Neuronal stem cell (in vitro differentiated cells): ENCODE data around the gene CX3CL1.

Source experiments
- DNase-seq: peaks from one replicate; pipeline ENCODE4 v3.0.0-alpha.2; 2013; ENCODE audit warnings: low spot score
- H2AFZ ChIP-seq: one replicate; pipeline ENCODE4 v1.6.1; 2013; ENCODE audit warnings: mild to moderate bottlenecking, low read length, inconsistent platforms
- H2AK5ac ChIP-seq: 2 replicates; pipeline ENCODE4 v1.6.1; 2013; ENCODE audit warnings: low read depth, mild to moderate bottlenecking, inconsistent platforms, low read length, moderate library complexity, mixed read lengths
- H2BK120ac ChIP-seq: 2 replicates; pipeline ENCODE4 v1.6.1; 2013; ENCODE audit warnings: low read depth, mild to moderate bottlenecking, inconsistent platforms, low read length, moderate library complexity, mixed read lengths
- H2BK12ac ChIP-seq: one replicate; pipeline ENCODE4 v1.6.1; 2013; ENCODE audit warnings: low read length, inconsistent platforms
- H2BK15ac ChIP-seq: 2 replicates; pipeline ENCODE4 v1.6.1; 2013; ENCODE audit warnings: mild to moderate bottlenecking, low read length, inconsistent platforms, mixed read lengths
- H2BK5ac ChIP-seq: one replicate; pipeline ENCODE4 v1.6.1; 2013; ENCODE audit warnings: inconsistent platforms, mild to moderate bottlenecking, low read length, moderate library complexity
- H3K14ac ChIP-seq: one replicate; pipeline ENCODE4 v1.6.1; 2013; ENCODE audit warnings: low read length, inconsistent platforms
- H3K18ac ChIP-seq: 2 replicates; pipeline ENCODE4 v1.6.1; 2013; ENCODE audit warnings: low read length, inconsistent platforms
- H3K23ac ChIP-seq: 2 replicates; pipeline ENCODE4 v1.6.1; 2013; ENCODE audit warnings: low read depth, mild to moderate bottlenecking, mixed read lengths, low read length, inconsistent platforms; ENCODE audit not compliant: poor library complexity
- H3K27ac ChIP-seq: replicated peaks from 3 replicates; pipeline ENCODE4 v1.5.1; 2013; ENCODE audit warnings: low read length, inconsistent platforms
- H3K27me3 ChIP-seq, 3 experiments: 2 replicates each; pipeline ENCODE4 v1.6.1; 2013; ENCODE audit warnings: low read length in 3 of 3, mild to moderate bottlenecking in 2 of 3, inconsistent platforms in 1 of 3, low read depth in 1 of 3, mixed read lengths in 1 of 3, moderate library complexity in 1 of 3; ENCODE audit not compliant: control insufficient read depth in 3 of 3, insufficient read depth in 3 of 3
- H3K36me3 ChIP-seq, 2 donors: replicated peaks in 1 of 2; 2 replicates each; pipeline ENCODE4 v1.6.1; 2013; ENCODE audit warnings: low read length in 2 of 2; ENCODE audit not compliant: control insufficient read depth in 2 of 2, insufficient read depth in 2 of 2
- H3K4ac ChIP-seq: 2 replicates; pipeline ENCODE4 v1.6.1; 2013; ENCODE audit warnings: inconsistent platforms, mild to moderate bottlenecking, low read length, moderate library complexity
- H3K4me1 ChIP-seq, 2 donors: 1 replicate in 1 of 2; 2 replicates in 1 of 2; pipeline ENCODE4 v1.6.1; 2013; ENCODE audit warnings: low read length in 2 of 2, low read depth in 1 of 2; ENCODE audit not compliant: control insufficient read depth in 2 of 2, insufficient read depth in 1 of 2
- H3K4me2 ChIP-seq: one replicate; pipeline ENCODE4 v1.6.1; 2013; ENCODE audit warnings: mild to moderate bottlenecking, low read length, inconsistent platforms; ENCODE audit not compliant: insufficient read depth, poor library complexity, severe bottlenecking
- H3K4me3 ChIP-seq, 2 donors: 2 replicates each; pipeline ENCODE4 v1.5.1; 2013; ENCODE audit warnings: low read length in 2 of 2, mild to moderate bottlenecking in 2 of 2, inconsistent platforms in 1 of 2, moderate library complexity in 1 of 2
- H3K79me1 ChIP-seq: one replicate; pipeline ENCODE4 v1.6.1; 2013; ENCODE audit warnings: low read depth, mild to moderate bottlenecking, inconsistent platforms, low read length, moderate library complexity
- H3K9ac ChIP-seq: one replicate; pipeline ENCODE4 v1.6.1; 2013; ENCODE audit warnings: mild to moderate bottlenecking, low read depth, low read length, inconsistent platforms; ENCODE audit not compliant: poor library complexity
- H3K9me3 ChIP-seq, 2 donors: replicated peaks in 1 of 2; 2 replicates each; pipeline versions ENCODE3 to v1.6.1; 2013; ENCODE audit warnings: low read length in 2 of 2, mild to moderate bottlenecking in 2 of 2, inconsistent platforms in 1 of 2, low read depth in 1 of 2, mixed read lengths in 1 of 2, moderate library complexity in 1 of 2; ENCODE audit not compliant: control insufficient read depth in 2 of 2, insufficient read depth in 1 of 2
- H4K8ac ChIP-seq: one replicate; pipeline ENCODE4 v1.6.1; 2013; ENCODE audit warnings: low read depth, mild to moderate bottlenecking, inconsistent platforms, low read length, moderate library complexity
- H4K91ac ChIP-seq: one replicate; pipeline ENCODE4 v1.6.1; 2013; ENCODE audit warnings: low read length, low read depth, mild to moderate bottlenecking, inconsistent platforms; ENCODE audit not compliant: poor library complexity
- WGBS, 2 donors: extraction: QIAGEN DNeasy Blood & Tissue Kit; methylation state at CpG; one replicate each; pipeline ENCODE4 v1.1.7; 2013; ENCODE audit warnings: missing lambda C conversion rate in 2 of 2, mixed read lengths in 1 of 2; ENCODE audit not compliant: insufficient read length in 2 of 2, insufficient replicate concordance in 1 of 2; ENCODE audit errors: extremely low coverage in 2 of 2; 5-methylcytosine and 5-hydroxymethylcytosine counted together

The CX3CL1 gene

DNA sequence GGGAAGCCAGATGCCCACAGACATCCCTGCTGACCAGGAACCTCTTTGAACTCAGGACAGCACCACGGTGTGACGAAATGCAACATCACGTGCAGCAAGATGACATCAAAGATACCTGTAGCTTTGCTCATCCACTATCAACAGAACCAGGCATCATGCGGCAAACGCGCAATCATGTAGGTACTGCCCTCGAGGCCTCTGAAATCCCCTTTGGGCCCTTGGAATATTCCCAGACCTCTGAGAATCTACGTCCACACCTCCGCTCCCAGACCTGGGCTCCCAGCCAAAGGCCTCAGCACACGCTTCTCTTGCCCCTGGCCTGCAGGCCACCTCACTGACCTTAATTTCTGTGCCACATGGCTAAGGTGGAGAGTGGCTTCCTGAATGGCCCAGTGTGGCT is 7.3 kb downstream of the CX3CL1 start:
- Histone ChIP-seq H3K4me1 (peaks cover 5 to 10% of the 10 kb centered on the region in 2 donors), H3K4ac (no peak overlapping the region), H2BK15ac (no peak overlapping the region), H3K27ac (no peak overlapping the region), H3K18ac (peak overlapping the region; percentile 46), H3K9me3 (no peaks in the 10 kb centered on the region), H2BK5ac (no peak overlapping the region), H3K14ac (no peak overlapping the region), H3K27me3 (no peaks in the 10 kb centered on the region), H3K4me3 (no peak overlapping the region), H3K4me2 (no peak overlapping the region), H2AK5ac (no peak overlapping the region), H3K36me3 (peaks cover 0 to 24% of the 10 kb centered on the region in 2 donors), H4K8ac (no peak overlapping the region), H2AFZ (no peak overlapping the region), H4K91ac (no peak overlapping the region), H3K9ac (peak overlapping the region; percentile 65), H3K79me1 (no peaks in the 10 kb centered on the region), H2BK12ac (no peak overlapping the region), H2BK120ac (peak overlapping the region; percentile 56), H3K23ac (no peak overlapping the region)
- WGBS, 2 donors: no CpG with 5 or more reads among the region's 10 CpGs
- DNase-seq: no peak

- DNase-seq: no peak
- Histone ChIP-seq H3K23ac (no peak overlapping the region), H3K4me1 (peaks cover 5 to 10% of the 10 kb centered on the region in 2 donors)
These were observed 8.6 kb downstream of the CX3CL1 start for GRCh38 chr16:57380671-57381462.

GRCh38 chr16:57381791-57382534 is 9.7 kb downstream of the CX3CL1 start:
- Histone ChIP-seq H2BK15ac (no peak overlapping the region), H3K9me3 (no peaks in the 10 kb centered on the region), H4K8ac (no peak overlapping the region), H4K91ac (no peak overlapping the region), H3K79me1 (no peaks in the 10 kb centered on the region), H3K18ac (peak overlapping the region; percentile 22), H3K27me3 (no peaks in the 10 kb centered on the region), H3K27ac (no peak overlapping the region), H3K4me2 (no peak overlapping the region), H3K4ac (no peak overlapping the region), H3K4me1 (peaks cover 11 to 15% of the 10 kb centered on the region in 2 donors), H2BK120ac (no peak overlapping the region), H2BK5ac (no peak overlapping the region), H3K36me3 (peaks cover 0 to 24% of the 10 kb centered on the region in 2 donors), H2AFZ (no peak overlapping the region), H2AK5ac (peak overlapping the region; percentile 70), H2BK12ac (no peak overlapping the region), H3K23ac (no peak overlapping the region), H3K4me3 (no peak overlapping the region), H3K9ac (no peak overlapping the region), H3K14ac (no peak overlapping the region)
- DNase-seq: no peak
- no CpG with 5 or more reads among the region's 35 CpGs for WGBS, 2 donors

More at GRCh38 chr16:57380671-57381462, 8.6 kb downstream of the CX3CL1 start:
- no peak overlapping the region for H4K91ac ChIP-seq
- no peak overlapping the region for H3K27ac ChIP-seq
- WGBS, 2 donors: no CpG with 5 or more reads among the region's 8 CpGs
- H3K4me2 ChIP-seq: no peak overlapping the region
- no peak overlapping the region for H2AFZ ChIP-seq
- H3K36me3 ChIP-seq: peaks cover 0 to 24% of the 10 kb centered on the region in 2 donors
- H2BK120ac ChIP-seq: no peak overlapping the region
- H2AK5ac ChIP-seq: no peak overlapping the region
- no peak overlapping the region for H2BK12ac ChIP-seq
- H2BK5ac ChIP-seq: no peak overlapping the region
- no peak overlapping the region for H2BK15ac ChIP-seq
- no peak overlapping the region for H3K4me3 ChIP-seq
- peak overlapping the region; percentile 13 for H3K4ac ChIP-seq
- no peaks in the 10 kb centered on the region for H3K9me3 ChIP-seq
- H3K9ac ChIP-seq: no peak overlapping the region
- H3K14ac ChIP-seq: no peak overlapping the region
- no peak overlapping the region for H4K8ac ChIP-seq
- no peaks in the 10 kb centered on the region for H3K27me3 ChIP-seq
- H3K79me1 ChIP-seq: no peaks in the 10 kb centered on the region
- peak overlapping the region; percentile 49 for H3K18ac ChIP-seq
